GM18868 (cell line): Measurements from ENCODE around the gene PELI3.

ENCODE experiments used
- ATAC-seq: cut with Tn5 transposase; IDR thresholded peaks from one replicate; pipeline ENCODE4 v1.9.1; 2021; ENCODE audit warnings: mild to moderate bottlenecking, moderate library complexity; ENCODE audit not compliant: unreplicated experiment

PELI3 gene

GRCh38 chr11:66497206-66497605 is 30.5 kb downstream of the PELI3 start:
- no peak for ATAC-seq

- ATAC-seq = no peak
Measured at GRCh38 chr11:66498506-66498905, 31.8 kb downstream of the PELI3 start.

- ATAC-seq = no peak
Measured at GRCh38 chr11:66505276-66505816, 38.6 kb downstream of the PELI3 start.

GRCh38 chr11:66509131-66509561 is 42.4 kb downstream of the PELI3 start:
- ATAC-seq = no peak

GRCh38 chr11:66510271-66510989 is 43.7 kb downstream of the PELI3 start, which contains the start of gene BBS1:
Gene BBS1 (plus strand): TSS chr11:66510635. CDS start chr11:66510660, 25 bp downstream.
- ATAC-seq = peak; percentile 72

- no peak for ATAC-seq
Measured at GRCh38 chr11:66510990-66511339, 44.3 kb downstream of the PELI3 start.

- ATAC-seq = no peak
Measured at GRCh38 chr11:66523611-66524010, 56.9 kb downstream of the PELI3 start.

GRCh38 chr11:66524304-66525040 is 57.8 kb downstream of the PELI3 start:
- ATAC-seq = no peak
